HG03432 (cell line): Measurements from ENCODE around the gene SRGAP2C.
"Not testable (repeated sequence)": the region's sequence is repeated elsewhere in the genome, so short reads cannot be mapped to it uniquely, and the experiment has no call there.

Experiments
- ATAC-seq: cut with Tn5 transposase; IDR thresholded peaks from one replicate; pipeline ENCODE4 v1.9.1; 2021; ENCODE audit warnings: mild to moderate bottlenecking, moderate library complexity; ENCODE audit not compliant: unreplicated experiment

SRGAP2C gene

DNA sequence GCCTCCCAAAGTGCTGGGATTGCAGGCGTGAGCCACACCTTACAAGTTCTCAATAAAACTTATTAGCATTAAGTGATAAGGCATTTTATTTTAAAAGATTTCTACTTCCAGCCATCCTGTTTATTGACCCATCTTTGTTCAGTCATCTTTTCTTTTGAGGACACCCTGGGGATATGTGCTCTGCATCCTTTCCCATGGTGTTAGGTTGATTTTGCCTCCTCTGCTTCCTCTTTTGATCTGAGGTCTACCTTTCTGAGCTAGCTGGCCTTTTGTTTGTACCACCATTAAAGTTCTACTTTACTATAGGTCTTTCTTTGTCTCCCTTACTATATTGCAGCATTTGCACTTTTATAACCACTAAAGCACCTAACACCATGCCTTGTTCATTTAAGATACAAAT lies 136.9 kb downstream of the SRGAP2C start:
- ATAC-seq: not testable (repeated sequence)

DNA sequence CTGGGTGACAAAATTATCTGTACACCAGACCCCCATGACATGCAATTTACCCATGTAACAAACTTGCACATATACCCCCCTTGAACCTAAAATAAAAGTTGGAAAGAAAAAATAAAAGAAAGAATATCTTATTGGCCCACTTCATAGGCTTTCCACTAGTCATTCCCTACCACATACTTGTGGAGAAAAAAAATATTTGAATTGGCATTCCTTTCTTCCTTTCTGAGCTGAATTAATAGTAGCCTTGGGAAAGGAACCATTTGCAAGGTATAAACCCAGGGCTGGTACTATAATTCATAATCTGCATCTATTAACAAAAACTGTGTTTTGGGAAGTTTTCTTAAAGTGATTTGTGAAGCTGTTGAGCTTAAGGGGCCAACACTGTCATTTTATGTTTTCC lies 140.0 kb downstream of the SRGAP2C start:
- not testable (repeated sequence) for ATAC-seq

DNA sequence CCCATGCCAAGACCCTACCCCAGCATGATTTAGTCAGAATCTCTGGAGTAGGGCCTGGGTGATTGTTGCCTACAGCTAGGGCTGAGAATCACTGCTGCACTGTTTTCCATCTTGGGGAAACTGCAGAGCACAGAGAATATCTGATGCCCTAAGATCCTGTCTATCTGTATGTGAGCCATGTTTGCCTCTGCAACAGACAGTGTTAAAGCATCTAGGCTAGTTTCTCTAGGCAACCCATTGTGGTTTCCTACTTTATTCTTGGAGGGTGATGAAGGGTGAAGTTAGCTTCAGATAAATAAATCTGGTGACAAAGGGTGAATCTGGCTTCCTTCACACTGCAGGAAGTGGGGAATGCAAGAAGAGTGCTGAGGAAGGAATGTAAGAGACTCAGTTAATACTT lies 147.4 kb downstream of the SRGAP2C start:
- not testable (repeated sequence) for ATAC-seq

DNA sequence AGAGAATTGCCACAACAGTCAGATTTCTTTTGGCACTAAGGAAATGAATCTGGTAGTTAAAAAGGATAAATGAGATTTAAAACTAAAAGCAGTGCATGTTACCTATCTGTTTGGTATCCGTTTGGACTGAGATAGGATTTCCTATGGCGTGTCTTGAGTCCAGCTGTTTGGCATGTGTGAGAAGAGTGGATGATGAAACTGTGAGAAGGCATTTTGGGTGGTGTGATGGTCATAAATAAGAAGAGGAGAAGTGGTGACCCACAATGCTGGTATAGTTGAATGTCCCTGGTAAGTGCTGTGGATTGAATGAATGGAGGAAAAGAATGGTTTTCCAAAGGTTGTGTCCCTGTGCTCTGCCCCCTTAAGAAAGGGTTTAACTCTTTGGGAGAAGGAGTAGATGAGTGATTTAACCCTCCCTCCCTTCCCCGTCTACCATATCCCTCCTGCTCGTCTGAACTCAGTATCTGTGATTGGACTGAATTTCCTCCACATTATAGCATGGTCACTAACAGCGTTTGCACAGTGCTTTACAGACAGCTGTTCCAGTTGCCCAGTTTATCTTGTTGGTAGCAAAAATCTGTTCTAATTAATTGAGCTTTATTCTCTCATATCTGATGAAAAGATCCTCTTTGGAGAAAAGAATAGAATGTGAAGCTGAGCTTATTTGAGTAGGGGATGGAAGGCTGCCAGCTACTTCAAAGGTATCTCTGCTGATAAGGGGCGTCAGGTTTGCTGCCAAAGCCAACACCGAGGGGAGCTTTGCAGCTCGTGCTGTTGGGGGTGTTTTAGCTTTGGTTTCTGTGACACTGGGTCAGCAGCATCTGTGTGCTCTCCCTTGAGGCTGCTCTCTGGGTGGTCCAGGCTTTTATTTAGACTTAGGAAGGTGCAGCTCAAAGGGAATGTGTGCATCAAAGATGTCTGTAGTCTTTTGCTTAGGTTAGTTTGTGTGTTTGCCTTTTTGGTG lies 148.1 kb downstream of the SRGAP2C start:
- ATAC-seq: not testable (repeated sequence)

DNA sequence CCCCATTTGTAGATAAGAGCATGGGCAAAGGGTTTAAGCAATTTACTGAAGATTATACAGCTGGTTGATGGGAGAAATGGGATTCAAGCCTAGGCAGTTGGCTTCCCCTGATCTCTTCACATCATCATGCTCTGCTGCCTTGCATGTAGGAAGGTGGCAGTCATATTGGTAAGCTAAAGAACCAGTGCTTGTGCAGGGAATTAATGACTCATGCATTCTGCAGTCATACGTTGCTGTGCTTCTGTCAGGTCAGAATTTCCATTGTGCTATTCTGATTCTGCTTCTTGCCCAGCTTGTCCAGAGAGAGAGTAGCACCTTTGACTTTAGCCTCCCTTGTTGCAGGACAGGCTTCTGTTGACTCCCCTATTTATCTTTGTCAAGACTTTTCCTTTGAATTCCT lies 153.2 kb downstream of the SRGAP2C start:
- ATAC-seq: peak; percentile 66

DNA sequence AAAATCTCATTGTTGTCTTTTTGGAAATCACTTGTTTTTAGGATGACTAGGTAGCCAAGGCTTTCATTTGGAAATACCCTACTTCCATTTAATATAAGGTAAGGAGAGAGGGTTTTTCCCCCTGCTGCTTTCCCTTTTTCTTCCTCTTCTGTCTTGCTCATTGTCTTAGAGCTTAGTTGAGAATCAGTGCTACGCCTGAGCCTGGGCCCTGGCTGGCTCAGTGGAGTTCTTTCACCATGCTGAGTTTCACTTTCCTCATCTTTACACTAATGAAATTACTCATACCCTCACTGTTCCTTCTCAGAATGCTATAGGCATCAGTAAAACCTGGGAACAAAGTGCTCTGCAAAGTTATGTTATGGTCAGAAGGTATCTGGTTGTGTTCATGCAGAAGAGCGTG lies 154.8 kb downstream of the SRGAP2C start:
- peak; percentile 86 for ATAC-seq

DNA sequence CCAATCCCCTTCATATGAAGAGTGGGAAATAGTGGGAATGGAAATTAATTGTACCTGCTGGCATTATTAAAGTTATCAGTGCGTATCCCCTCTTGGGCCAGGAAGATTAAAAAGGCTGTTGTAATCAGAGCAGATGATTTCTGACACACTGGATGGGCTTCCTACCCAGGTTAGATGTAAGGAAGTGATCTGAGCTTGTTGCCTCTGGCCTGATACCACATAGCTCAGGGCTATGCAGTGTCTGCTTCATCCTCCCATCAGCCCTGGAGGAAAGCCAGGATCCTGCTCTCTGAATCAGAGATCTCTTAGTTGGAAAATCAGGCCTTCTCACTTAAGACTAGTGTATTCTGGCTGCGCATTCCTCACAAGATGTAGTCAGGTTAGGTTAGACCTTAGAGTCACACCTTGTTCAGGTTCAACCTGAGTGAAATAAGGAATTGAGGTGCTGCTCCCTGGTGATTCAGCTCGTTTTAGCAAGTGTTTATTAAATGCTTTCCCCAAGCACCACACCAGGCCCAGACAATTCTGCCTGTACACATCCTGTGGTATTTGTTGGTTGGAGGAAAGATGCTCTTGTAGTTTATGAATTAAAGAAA lies 158.6 kb downstream of the SRGAP2C start:
- ATAC-seq: not testable (repeated sequence)

DNA sequence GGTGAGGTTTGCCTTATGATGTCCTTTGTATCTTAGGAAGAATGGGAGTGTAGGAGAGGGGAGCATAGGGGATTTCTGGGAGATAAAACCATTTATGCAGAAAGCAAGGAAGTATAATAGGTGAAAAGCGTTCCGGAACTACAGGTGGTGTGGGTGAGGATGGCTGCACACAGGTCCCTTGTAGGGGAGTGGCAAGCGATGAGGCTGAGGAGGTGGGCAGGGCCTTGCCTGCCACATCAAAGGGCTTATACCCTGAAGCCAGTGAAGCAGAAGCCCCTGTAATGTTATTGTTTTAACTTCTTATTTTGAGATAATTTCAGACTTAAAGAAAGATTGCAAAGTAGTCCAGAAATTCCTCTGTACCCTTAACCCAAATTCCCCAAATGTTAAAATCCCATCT lies 159.6 kb downstream of the SRGAP2C start:
- ATAC-seq: not testable (repeated sequence)

DNA sequence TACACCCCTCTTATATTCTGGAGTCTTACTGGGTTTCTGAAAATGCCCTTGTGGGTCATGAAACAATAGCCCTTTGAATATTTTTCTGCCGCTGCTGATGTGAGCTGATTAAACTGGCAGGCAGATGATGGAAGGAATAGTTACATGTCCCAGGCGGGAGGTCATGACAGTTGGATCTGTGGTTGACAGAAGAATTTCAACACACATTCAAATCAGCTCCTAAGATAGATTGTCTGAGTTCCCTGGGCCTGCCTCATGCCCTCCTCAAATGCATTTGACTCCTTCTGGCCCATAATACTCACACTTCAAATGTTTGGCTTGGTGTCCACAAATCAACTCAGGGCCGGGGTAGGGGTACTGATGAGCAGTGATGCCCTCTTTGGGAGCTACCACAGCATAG lies 161.9 kb downstream of the SRGAP2C start:
- not testable (repeated sequence) for ATAC-seq

DNA sequence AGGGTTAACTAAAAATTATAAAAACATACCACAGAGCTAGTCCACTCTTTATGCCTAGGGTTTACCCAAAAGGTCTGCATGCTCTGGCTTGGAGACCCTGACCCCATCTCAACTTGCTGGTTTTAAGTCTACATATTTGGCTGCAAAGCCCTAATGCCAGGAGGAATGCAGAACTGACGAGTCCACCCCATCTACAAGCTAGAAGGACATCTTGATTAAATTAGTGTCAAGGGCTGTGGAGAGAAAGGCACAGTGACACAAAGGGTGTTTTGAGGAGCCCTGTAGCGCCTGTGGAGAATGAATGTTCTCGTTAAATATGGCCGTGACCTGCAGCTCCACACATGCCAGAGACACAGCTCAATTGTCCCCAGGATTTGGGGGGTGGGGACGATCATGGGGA lies 162.7 kb downstream of the SRGAP2C start:
- not testable (repeated sequence) for ATAC-seq

DNA sequence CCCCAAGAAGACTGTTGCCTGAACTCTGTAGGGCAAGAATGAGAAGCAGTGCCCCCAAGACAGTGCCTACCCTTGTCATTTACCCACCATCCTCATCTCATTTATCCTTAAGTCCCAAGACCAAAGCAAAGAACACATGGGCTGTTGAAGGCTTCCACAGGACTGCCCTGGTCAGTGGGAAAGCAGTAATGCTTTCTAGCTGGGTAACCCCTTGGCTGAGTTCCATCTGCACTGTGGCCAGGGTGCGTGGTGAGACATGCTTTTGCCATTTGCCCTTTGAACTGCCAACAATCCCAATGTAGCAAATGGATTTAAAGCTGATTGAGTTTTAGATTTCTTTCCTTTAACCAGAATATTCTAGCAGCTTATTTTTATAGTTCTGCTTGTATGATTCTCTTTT lies 163.3 kb downstream of the SRGAP2C start:
- ATAC-seq: not testable (repeated sequence)

DNA sequence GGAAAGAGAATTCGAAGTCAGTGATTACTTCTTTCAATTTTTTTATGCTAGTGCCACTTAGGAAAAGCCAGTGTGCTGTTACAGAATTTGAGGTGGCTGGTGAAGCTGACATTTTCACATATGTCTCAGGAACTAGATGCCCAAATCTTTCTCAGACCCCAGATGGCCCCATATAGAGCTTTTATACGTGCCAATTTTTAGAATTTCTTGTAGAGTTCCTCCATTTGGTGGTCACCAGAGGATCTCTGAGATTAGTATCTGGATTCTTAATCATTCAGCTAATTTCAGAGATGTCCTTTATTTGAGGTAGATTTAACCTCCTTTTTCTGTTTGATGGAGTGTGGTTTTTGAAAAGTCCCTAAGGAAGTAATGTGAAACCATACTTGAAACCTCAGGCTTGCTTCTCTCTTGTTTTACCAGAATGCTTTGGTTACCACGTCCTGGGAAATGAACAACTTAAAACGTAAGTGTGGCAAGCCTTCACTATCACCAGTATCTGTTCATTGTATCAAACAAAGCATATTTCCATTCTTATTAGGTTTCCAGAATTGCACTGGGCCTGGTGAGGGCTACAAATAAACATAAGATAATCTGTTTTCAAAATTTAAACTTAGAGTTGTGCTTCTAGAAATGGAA lies 164.7 kb downstream of the SRGAP2C start:
- not testable (repeated sequence) for ATAC-seq

DNA sequence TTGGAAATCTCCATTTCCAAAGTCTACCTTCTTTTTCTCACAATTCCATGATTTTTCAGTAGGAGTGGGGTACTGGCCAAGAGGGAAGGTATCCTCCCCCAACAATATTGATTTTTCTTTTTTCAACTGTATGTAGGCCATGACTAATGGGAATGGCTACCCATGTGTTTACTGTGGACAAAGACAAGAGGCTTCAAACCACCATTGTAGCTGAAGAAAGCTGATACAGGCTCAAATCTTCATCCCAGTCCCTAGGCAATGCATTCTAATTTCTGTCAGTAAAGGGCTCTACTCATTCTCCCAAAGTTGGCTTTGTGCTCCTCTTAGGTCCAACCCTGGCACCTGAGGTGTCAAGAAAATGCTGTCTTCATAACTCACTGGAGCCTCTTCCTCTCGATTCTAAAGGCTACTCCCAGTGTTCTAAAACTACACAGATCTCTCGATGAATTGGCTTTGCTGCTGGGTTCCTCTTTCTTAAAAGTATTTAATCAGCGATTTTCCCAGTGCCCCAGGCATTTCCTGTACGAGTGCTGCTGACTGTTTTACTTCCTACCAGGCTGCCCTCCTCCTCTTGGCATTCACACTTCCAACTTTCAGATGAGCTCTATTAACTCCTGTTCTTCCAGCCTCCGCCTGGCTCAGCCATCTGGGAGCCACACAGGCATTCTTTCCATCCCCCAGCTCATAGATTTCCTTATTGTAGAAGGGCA lies 171.1 kb downstream of the SRGAP2C start:
- ATAC-seq: not testable (repeated sequence)

DNA sequence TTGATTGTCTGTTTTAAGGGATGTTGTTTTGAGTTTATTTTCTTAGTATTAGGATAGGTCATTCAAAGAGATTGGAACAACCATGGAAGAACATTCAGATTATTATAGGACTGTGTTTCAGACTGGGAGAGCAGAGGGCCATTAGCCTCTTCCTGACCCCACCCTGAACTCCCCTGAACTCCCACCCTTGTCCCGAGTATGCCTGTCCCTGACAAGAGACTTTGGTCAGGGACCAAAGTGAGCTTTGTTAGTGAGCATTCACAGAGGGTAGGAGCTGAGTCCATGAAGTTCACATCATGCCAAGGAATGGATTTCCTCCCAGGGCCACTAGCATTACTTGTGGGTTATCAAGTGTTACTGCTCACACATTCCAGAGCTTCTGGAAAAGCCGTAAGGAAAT lies 172.0 kb downstream of the SRGAP2C start:
- ATAC-seq: not testable (repeated sequence)

DNA sequence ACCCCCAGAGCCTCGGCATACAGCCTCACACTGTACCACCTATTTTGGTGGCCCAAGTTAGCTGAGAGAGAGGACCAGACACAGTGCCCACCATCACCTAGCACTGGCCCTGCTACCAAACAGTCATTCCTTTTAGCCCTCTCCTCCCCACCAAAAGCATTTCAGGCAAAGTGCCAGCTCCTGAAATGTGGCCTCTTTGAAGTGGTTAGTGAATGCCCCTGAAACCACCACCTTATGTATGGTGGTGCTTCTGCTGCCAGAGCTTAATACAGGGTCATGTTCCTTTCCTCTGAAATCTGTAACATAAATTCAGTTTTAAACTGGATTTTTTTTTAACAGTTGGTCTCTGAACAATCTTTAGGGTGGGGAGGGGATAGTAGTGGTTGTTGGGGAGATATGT lies 175.8 kb downstream of the SRGAP2C start:
- ATAC-seq: not testable (repeated sequence)

DNA sequence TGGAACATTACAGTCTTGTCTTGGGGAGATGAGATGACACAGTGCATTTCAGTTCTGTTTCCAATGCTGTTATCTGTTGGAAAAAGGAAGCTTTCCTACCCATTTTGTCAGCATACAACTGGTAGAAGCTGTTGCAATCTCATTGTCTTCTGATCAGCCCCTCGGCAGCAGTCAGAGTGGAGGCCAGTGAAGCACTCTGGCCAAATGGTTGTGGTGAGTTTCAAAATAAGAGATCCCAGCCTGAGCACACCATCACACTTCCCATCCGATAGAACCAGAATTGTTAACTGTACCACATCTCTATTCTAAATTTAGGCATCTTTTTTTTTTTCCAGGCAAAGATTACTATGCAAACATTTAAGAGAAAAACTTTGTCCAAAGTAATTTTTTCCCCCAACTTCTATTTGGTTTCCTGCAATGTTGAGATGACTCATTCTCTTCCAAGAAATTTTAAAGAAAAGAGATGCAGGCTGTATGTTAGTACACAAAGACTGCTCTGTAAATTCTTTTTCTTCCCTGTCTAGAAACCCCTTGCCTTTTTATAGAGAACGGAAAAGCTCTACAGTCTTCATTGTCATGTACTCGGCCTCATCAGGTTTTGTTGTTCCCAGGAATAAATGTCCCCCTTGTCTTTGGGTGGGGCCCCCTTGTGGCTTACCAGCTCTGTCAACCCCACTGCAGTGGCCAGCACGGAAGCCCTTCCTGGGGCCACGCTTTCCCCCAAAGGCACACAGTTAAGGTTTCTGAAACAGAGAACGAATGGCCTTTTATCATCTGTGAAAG lies 176.9 kb downstream of the SRGAP2C start:
- ATAC-seq: not testable (repeated sequence)

DNA sequence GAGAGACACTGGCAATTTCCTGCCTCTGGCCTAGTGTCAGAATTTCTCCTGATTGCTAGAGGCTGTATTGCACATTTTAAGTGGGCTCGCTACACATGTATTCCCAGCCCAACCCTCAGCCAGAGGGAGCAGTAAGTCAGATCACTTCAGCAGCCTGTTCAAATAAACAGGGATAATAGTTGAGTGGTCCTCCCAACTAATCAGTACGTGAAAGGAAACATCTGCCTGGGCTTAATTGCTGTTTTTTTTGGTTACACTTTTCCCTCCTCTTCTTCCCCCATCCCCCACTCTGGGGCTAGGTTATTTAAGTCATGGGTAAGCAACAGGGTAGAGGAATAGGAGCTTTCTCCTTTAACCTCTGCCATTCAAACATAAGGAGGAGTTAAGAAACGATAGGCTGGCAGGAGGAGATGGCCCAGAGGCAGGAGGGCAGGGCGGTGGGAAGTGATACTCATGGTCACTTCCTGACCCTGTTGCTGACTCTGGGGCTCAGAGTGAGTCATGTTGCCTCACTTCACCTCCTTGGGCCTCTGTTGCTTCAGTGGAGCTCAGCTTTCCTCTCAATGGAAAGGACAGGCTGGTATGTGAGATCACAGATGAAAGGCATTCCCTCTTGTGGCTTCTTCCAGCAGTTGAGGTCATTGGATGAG lies 177.6 kb downstream of the SRGAP2C start:
- ATAC-seq: not testable (repeated sequence)

DNA sequence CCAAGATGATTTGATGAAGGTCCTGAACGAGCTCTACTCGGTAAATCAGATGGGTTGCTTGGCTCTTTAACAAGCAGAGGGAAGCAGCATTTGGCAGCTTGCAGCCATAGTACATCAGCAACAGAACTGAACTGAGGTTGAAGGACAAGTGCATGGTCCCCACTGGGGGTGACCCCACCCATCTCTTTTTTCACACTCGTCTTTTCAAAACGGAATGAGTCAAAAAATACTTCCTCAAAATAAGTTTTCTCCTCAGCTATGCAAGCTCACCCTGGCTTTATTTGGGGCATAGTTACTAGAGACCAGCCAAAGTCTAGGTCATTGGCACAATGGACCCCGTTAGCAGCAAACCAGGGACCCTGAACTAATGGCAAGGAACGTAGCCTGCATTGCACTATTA lies 180.5 kb downstream of the SRGAP2C start:
- ATAC-seq: not testable (repeated sequence)

DNA sequence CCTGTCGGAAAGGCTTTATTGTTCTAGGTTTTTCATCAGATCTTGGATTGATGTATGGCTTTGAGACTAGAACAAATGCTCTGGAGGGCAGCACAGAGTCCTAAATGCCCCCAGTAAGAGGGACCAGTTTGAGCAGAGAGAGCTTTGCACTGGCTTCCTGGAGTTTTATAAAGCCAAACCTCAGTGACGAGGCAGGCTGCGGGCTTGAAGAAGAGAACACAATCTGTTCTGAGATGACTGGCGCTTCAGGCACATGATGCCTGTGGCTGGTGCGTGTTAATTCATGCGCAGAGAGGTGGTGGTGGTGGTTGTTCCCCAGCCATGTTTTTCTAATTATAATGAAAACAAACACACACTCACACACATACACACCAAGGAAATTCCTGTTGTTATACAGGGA lies 180.9 kb downstream of the SRGAP2C start:
- ATAC-seq: not testable (repeated sequence)

DNA sequence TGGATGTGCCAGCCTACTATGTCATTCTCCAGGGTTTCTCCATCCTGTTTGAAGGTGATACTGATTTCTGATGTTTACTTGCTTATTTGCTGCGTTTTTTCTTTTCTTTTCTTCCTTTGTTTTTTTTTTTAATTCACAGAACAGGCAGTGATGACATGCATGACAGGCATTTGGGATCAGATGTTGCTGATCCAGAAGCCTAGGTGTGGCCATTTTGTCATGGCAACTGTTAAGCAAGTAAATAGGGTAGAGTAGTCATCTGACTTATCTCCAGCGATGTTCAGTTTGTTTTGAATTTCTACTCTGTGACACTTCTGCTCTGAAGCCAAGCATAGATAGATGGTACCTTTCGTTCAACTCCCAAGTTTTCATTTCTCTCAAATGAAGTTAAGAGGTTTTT lies 181.4 kb downstream of the SRGAP2C start:
- not testable (repeated sequence) for ATAC-seq
